ENCODE results near the gene MAPRE2.

DNA sequence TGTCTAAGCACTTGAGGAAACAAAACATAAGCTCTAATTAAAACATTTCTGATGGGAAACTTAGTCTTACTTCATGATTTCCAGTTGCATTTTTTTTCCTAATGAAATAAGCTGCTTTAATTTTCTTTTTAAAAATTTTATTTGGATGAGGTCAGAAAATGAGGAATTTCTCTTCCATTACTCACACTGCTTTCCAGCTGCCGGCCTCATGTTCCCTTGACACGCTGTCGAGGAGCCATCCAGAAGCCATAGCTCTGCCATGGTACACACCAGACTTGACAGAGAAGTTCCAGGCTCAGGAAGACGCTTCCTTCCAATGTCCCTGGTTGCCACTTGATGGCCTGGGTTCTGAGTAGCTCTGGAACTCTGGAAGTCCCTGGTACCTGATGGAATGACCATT, 12.1 kb upstream of the MAPRE2 start:
- TF ChIP-seq, protein P1, sequence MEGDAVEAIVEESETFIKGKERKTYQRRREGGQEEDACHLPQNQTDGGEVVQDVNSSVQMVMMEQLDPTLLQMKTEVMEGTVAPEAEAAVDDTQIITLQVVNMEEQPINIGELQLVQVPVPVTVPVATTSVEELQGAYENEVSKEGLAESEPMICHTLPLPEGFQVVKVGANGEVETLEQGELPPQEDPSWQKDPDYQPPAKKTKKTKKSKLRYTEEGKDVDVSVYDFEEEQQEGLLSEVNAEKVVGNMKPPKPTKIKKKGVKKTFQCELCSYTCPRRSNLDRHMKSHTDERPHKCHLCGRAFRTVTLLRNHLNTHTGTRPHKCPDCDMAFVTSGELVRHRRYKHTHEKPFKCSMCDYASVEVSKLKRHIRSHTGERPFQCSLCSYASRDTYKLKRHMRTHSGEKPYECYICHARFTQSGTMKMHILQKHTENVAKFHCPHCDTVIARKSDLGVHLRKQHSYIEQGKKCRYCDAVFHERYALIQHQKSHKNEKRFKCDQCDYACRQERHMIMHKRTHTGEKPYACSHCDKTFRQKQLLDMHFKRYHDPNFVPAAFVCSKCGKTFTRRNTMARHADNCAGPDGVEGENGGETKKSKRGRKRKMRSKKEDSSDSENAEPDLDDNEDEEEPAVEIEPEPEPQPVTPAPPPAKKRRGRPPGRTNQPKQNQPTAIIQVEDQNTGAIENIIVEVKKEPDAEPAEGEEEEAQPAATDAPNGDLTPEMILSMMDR (conservative IDR thresholded peaks at IDR 0.05; ENCODE audit: low read depth, low read length) = no peak
- TF ChIP-seq EZH2 (IDR thresholded peaks at IDR 0.05; ENCODE audit: borderline replicate concordance, low read depth, low read length, poor library complexity, severe bottlenecking) = no peak
